NCI-H1436 (cell line): Measurements from ENCODE around the gene NPPB.
"Not testable (repeated sequence)": the region's sequence is repeated elsewhere in the genome, so short reads cannot be mapped to it uniquely, and the experiment has no call there.

Experiments used
- DNase-seq: peaks from one replicate; lab custom pipeline; 2025; lab: John Stamatoyannopoulos, UW

Gene NPPB

DNA sequence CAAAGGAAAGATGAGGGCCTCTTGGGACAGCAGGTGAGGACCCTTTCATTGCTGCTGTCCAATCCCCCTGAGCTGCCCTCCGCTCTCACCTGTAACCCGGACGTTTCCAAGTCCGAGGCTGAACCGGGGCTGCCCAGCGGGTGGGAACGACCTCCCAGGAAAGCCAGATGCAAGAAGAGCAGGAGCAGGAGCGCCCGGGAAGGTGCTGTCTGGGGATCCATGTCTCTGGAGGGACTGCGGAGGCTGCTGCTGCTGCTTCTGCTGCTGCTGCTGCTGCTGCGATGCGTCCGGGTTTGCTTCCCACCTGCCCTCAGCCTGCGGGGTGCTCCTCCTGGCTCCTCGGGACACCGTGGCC is at the start of gene NPPB:
NPPB (minus strand) TSS at position 333 of the 355 bp plus-strand sequence; CDS start at position 221, 112 bp downstream.
- no peak for DNase-seq

DNA sequence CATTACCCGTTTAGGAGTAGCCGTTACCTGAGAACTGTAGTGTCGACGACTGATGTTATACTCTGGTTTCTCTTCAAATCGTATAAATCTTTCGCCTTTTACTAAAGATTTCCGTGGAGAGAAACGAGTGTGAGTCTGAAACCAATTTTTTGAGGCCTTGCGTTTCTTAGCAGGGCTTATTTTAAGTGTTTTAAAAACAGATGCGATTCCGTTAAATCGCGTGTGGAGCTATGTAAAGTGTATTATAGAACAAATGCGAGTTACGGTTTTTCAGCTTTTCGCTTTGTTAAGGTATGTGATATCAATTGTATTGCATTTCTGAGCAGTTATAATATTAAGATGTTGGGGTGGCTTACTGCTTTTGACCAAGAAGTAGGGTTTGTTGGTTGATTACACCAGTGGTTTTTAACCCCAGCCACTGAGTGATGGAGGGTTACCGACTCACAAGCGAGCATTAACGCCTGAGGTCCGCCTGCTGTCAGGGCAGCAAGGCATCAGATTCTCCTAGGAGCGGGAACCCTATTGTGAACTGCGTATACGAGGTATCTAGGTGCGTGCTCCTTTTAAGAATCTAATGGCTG is 49.4 kb upstream of the NPPB start:
- DNase-seq = peak; percentile 96

DNA sequence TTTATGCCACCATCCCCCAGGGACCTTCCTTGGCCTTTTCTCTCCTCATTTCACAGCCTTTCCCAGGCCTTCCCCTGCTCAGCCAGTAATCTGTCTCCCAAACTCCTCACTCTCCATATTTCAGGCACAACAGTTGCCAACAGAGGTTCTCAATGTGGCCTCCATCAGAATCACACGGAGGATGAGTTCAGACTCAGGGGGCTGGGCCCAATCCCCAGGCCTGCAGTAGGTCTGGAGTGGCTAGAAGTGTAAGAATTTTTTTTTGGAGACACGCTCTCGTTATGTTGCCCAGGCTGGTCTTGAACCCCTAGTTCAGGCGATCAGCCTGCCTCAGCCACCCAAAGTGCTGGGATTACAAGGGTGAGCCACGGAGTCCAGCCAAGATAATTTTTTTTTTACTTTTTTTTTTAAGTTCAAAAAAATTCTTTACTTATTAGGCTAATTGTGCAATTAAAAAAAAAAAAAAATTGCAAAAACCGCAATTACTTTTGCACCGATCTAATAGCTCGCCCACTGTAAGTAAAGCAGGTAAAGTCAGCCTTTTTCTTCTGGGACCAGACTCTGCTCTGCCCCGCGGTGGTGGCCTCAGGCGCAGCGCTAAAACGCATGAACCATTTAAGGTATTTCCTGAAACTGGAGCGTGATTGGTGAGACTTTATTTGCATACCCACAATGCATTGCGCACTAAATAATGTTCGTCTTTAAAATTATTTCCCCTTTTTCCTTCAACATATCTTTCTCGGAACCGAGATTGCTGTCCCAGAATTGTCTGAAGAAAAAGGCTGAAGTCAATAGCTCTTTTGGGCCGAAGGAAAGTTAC is 48.7 kb upstream of the NPPB start:
- peak; percentile 92 for DNase-seq

DNA sequence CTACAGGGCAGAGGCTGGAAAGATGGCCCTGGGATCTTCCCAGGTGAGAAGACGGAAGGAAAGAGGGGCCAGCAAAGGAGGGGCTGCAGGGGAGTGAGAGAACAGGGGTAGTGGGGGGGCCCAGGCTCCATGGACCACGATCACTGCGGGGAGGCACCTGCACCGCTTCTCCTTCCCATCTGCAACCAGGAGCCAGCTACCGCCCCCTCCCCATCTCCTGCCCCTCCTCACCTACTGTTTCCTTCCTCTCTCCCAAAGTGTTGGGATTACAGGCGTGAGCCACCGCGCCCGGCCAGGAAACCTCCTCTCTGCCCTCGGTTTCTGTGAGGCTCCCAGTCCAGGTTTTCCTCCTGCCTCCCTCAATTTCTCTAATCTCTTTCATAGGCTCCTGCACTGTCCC is 48.1 kb upstream of the NPPB start:
- DNase-seq = no peak

DNA sequence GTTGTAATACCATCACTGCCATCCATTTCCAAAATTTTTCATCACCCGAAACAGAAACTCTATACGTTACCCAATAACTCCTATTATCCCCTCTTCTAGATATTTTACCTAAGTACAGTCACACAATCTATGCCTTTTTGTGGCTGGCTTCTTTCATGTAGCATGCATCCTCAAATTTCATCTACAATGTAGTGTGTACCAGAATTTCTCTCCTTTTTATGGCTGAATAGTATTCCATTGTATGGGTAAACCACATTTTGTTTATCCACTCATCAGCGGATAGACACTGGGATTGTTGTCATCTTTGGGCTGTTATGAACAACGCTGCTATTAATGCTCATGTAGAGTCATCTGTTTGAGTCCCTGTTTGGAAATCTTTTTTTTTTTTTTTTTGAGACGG is 46.2 kb upstream of the NPPB start:
- no peak for DNase-seq

DNA sequence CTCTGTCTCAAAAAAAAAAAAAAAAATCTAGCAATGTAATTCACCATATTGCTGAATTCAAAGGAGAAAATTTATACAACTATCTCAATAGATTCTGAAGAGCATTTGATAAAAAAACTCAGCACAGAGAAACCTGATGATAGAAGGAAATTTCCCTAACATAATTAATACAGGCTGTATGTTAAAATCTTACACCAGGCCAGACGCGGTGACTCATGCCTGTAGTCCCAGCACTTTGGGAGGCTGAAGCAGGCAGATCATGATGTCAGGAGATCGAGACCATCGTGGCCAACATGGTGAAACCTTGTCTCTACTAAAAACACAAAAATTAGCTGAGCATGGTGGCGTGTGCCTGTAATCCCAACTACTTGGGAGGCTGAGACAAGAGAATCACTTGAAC is 45.4 kb upstream of the NPPB start:
- DNase-seq = not testable (repeated sequence)

DNA sequence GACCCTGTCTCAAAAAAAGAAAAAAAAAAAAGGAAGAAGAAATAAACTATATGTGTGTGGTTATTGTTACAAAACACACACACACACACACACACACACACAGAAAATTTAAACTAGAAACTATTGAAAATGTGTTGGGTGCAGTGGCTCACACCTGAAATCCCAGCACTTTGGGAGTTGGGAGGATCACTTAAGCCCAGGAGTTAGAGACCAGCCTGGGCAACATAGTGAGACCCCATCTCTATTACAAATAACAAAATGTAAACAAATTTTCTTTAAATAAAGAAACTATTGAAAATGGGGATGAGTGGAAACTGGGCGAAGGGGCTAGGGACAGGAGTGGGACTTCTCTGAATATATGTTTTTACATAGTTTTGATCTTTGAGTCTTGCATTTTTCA is 44.5 kb upstream of the NPPB start:
- no peak for DNase-seq

DNA sequence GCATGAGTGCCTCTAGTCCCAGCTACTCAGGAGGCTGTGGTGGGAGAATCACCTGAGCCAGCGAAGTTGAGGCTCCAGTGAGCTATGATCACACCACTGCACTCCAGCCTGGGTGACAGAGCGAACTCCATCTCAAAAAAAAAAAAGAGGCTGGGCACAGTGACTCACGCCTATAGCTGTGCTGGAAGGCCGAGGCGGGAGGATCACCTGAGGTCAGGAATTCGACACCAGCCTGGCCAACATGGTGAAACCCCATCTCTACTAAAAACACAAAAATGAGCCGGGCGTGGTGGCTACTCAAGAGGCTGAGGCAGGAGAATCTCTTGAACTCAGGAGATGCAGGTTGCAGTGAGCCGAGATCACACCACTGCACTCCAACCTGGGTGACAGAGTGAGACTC is 42.7 kb upstream of the NPPB start:
- not testable (repeated sequence) for DNase-seq

DNA sequence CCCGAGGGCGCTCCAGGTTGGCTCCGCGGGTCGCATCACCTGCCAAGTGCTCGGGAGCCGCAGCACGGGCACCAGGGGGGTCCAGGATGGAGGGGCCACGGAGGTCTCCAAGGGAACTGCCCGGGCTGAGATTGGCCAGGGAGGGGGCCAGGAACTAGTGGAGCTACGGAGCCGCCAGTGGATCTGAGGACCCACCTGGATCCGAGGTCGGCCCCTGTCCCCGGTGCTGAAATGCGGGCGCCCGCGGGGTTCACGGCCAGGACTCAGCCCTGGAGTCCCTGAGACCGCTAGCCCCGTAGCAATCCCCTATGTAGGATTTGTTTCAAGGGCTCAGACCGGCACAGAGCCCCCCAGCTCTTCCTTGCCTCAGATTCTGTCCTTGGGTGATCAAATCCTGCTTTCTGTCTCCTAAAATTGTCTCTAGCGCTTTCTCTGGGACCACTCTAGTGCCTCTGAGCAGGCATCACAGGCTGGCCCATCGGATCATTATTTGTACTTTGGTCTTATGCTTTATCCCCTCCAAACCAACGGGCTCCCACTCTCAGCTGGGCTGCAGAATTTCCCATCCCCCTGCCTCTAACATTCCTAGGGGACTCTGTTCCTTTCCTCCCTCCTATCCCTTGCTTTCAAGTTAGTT is 40.2 kb upstream of the NPPB start:
- DNase-seq = no peak

DNA sequence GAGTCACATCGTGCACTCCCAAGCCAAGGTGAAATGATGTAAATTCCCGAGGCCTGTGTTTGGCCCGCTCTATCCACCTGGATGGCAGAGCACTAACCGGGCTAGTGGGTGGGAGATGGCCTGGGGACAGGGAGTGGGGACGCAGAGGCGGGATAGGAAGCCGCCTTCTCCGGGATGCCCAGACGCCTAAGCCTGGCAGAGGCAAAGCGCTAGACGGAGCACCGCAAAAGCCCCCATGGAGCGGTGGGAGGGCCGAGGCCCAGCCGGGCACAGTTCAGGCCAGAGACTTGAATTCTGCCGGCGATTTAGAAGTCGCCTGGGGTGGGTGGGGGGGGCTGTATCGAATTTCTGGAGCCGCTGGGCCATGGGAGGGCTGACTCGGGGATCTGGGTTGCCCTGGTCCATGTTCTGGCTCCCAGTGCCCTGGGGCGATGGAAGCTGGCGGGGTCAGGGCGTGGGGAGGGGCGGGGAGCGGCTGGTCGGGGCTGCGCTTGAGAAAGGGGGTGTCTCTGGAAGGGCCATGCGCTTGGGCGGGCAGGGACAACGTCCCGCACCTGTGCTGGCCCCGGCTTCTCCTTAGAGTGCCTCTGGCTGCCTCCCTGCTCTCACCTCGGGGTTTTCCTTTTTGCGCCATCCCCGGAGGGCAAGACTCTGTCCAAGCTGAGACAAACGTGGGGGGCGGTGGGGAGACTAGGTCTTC is 39.5 kb upstream of the NPPB start:
- no peak for DNase-seq

DNA sequence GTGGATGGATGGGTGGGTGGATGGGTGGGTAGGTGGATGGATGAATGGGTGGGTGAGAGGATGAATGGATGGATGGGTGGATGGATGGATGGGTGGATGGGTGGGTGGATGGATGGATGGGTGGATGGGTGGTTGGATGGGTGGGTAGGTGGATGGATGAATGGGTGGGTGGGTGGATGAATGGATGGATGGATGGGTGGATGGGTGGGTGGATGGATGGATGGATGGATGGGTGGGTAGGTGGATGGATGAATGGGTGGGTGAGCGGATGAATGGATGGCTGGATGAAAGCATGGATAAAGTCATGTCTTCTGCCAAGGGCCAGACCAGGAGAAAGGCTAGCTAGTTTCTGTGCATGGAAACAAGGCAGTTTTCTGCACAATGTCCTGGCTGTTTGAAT is 35.8 kb upstream of the NPPB start:
- not testable (repeated sequence) for DNase-seq

DNA sequence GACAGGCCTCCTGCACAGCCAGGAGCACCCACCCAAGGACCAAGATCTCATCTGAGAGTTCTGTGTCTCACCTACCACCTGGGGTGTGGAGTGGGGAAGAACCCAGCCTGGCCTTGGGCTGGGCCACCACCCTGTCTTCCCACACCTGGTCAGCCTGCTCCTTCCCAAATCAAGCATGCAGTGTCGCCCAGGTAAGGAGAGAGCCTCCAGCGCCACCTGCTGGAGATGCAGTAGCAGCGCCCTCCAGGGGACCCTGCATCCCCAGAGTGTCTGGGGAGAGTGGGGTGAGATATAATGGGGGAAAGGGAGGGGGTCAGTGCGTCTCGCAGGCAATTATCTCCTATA is 35.1 kb upstream of the NPPB start:
- DNase-seq = peak; percentile 53

DNA sequence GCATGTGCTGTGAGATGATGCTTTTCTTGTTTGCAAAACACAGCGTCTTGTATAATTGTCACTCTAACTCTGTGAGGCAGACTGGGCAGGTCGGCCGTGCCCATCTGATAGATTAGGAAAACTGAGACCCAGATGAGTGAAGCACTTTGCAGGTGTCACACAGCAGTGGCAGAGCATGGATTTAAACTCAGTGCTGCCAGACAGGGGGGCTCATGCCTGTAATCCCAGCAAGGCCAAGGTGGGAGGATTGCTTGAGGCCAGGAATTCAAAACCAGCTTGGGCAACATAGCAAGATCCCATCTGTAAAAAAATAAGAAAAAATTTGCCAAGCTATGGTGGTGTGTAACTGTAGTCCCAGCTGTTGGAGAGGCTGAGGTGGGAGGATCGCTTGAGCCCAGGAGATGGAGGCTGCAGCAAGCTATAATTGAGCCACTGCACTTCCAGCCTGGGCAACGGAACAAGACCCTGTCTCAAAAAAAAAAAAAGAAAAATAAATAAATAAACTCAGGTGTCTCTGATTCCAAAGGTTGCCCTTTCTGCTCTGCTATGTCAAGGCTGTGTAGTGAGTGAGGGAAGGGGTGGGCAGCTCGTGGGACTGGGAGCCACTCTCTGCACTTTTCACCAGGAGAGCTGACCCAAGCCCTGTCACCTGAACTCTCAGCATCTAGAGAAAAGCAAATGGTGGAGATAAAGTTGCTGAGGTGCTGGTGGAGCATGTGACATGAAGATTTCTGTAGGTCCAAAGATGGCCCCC is 32.9 kb upstream of the NPPB start:
- DNase-seq = no peak

DNA sequence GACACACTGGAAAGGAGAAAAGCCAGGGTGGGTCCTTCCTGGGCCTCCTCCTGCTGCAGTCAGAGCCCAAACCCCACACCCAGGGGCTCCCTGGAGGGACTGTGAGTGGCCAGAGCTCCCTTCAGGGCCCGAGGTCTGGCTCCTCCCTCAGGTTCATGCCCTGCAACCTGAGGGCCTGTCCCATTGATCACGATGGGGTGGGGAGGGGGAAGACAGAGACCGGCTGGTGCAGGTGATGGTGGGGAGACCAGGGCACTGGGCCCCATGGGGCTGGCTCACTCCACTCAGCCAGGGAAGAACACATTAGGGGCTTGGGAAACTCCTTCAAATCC is 30.1 kb upstream of the NPPB start:
- no peak for DNase-seq

DNA sequence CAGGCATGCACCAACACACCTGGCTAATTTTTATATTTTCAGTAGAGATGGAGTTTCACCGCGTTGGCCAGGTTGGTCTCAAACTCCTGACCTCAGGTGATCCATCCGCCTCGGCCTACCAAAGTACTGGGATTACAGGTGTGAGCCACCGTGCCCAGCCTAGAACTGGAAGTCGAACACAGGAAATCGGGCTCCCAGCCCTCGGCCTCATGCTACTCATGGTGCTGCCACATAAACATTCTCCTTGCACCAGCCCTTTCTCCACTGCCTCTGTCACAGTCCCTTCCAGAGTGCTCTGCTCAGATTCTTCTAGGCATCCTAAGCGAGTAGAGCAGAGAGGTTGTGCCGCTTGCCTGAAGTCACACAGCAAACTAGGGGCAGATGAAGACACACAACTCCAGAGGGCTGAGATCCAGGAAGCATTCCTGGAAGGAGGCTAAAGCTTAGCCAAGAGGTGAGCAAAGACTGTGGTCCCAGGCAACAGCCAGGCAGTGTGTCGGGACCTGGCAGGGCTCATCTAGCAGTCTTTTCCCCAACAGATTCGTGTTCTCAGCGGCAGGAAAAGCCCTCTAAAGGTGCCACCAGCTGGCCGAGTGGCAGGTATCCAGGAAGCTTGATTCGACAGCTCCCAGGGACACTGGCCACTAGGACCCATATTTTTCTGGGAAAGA is 29.6 kb upstream of the NPPB start:
- DNase-seq = no peak

DNA sequence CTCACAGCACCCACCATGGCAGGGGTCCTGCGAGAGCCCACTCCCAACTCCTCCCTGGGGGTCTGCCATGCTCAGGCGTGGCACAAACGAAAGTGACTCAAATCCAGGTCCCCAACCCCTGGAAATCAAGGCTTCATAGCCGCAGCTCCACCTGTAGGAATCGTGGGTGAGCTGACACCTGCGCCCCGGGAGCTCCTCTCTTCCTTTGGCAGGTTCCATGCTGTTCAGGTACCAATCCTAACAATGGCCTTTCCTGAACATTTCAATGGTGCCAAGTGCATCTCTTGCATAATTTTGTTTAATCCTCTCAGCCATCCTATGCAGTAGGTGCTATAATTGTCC is 28.9 kb upstream of the NPPB start:
- DNase-seq = no peak

DNA sequence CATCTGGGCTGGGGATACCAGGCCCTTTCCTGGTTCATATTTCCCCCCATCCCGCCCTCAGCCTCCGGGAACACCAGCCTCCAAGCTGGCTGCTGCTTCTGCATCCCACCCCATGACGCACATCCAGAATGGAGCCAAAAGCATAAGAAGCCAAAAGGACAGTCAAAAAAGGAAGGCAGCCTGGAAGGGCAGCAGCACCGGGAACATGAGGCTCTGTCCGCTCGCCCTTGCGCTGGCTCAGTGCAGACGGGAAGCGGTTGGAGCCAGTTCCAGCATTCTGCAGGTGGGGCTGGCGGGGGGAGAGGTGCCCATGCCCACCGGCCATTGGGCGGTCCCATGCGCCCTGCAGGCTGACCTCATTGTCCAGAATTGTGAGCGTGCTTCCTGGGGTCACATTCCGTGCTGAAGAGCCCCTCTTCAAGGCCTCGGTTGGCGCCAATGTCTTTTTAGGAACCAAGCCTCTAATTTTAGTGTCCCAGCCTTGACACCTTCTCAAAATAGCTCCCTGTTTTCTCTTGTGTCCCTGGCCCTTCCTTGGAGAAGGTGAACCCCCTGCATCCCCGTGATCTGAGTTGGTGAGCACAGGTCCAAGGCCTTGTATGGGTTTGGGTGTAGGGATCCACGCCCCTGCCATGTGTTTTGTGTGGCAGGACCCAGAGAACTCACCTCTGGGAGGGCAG is 28.4 kb upstream of the NPPB start:
- DNase-seq = no peak

DNA sequence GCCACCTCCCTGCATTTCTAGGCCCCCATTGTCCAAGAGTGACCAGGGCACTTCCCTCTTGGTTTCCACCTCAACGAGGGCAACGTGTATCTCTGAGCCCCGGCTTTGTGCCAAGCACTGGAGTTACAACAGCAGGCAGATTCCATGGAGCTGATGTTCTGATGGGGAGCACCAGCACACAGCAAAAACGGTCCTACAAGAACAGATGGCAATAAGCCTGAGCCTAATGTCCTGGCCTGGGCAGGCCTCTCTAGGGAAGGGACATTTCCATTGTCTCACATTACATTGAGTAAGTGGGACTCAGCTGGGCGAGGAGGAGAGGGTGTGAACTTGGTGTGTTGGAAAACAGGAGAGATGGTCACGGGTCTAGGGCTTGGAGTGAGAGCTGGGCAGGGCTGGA is 27.2 kb upstream of the NPPB start:
- DNase-seq = no peak

DNA sequence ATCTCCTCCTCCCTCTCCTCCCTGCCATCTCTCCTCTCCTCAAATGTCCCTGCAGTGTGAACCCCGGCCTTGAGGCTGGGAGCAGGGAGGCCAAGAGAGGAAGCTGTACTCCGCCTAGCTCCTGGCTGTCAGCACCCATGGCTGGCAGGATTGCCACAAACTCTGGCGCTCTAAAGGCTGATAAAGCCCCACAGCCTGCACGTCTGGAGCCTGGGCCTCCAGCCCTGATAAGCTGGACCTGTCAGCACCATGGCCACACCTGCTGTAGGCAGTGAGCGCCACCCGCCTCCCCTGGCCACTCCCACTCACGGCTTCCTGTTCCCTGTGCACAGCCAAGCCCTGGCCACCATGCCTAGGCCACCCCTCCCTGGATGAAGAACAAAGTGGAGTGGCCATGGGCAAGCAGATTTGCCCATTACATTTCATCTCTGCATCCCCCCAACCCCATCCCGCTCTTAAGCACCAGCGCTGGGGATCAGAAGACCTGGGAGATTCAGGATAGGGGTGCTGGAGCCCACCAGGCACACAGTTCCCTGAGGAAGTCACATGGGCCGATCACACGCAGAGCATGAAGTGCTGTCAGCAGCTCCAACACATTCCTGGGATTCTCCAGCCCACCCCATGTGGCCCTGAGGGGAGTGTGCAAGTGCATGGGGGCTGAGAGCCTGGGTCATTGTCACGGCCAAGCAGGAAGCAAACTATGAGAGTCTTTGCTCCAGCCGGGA is 24.2 kb upstream of the NPPB start:
- DNase-seq = no peak

DNA sequence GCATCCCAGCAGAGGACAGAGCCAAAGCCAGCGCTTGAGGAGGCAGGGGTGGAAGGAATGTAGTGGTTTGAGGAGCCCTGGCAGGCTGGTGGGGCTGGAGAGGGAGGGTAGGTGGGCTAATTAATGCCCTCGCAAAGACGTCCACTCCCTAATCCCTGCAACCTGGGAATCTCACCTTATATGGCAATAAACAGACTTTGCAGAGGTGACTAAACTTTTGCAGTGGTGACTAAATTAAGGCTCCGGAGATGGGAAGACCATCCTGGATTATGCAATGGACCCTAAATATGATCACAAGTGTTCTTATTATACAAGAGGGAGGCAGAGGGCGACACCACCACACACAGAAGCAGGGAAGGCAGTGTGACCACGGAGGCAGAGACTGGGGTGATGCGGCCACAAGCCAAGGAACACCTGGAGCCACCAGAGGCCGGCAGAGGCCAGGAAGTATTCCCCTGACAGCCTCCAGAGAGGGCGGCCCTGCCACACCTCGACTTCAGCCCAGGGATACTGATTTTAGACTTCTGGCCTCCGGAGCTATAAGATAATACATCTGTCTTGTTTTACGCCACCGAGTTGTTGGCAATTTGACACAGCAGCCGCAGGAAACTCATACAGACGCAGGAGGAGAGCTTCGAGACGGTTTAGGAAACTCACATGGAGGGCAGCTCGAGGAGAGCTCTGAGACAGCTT is 23.1 kb upstream of the NPPB start:
- no peak for DNase-seq
